ENCODE measurements around the gene PRKCH. TPM values are rescaled to one million over a fixed set of nuclear protein-coding genes. Genes with fewer than 3 reads are reported as not detected.

PRKCH gene
- polyA plus RNA-seq, 1 donor from 2014 or later = 2.0 TPM

- TF ChIP-seq RAD21 (conservative IDR thresholded peaks at IDR 0.05) = no peak
- TF ChIP-seq POLR2AphosphoS5 (IDR thresholded peaks at IDR 0.05) = no peak
- no peak for TF ChIP-seq SMC3 (conservative IDR thresholded peaks at IDR 0.05; ENCODE audit: poor library complexity)
- TF ChIP-seq, protein P1, sequence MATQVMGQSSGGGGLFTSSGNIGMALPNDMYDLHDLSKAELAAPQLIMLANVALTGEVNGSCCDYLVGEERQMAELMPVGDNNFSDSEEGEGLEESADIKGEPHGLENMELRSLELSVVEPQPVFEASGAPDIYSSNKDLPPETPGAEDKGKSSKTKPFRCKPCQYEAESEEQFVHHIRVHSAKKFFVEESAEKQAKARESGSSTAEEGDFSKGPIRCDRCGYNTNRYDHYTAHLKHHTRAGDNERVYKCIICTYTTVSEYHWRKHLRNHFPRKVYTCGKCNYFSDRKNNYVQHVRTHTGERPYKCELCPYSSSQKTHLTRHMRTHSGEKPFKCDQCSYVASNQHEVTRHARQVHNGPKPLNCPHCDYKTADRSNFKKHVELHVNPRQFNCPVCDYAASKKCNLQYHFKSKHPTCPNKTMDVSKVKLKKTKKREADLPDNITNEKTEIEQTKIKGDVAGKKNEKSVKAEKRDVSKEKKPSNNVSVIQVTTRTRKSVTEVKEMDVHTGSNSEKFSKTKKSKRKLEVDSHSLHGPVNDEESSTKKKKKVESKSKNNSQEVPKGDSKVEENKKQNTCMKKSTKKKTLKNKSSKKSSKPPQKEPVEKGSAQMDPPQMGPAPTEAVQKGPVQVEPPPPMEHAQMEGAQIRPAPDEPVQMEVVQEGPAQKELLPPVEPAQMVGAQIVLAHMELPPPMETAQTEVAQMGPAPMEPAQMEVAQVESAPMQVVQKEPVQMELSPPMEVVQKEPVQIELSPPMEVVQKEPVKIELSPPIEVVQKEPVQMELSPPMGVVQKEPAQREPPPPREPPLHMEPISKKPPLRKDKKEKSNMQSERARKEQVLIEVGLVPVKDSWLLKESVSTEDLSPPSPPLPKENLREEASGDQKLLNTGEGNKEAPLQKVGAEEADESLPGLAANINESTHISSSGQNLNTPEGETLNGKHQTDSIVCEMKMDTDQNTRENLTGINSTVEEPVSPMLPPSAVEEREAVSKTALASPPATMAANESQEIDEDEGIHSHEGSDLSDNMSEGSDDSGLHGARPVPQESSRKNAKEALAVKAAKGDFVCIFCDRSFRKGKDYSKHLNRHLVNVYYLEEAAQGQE (IDR thresholded peaks at IDR 0.05; ENCODE audit: borderline replicate concordance) = no peak
- TF ChIP-seq MXI1 (conservative IDR thresholded peaks at IDR 0.05; ENCODE audit: poor library complexity, severe bottlenecking) = no peak
- no peak for TF ChIP-seq EP300 (conservative IDR thresholded peaks at IDR 0.05; ENCODE audit: poor library complexity, severe bottlenecking)
- TF ChIP-seq, protein P2, sequence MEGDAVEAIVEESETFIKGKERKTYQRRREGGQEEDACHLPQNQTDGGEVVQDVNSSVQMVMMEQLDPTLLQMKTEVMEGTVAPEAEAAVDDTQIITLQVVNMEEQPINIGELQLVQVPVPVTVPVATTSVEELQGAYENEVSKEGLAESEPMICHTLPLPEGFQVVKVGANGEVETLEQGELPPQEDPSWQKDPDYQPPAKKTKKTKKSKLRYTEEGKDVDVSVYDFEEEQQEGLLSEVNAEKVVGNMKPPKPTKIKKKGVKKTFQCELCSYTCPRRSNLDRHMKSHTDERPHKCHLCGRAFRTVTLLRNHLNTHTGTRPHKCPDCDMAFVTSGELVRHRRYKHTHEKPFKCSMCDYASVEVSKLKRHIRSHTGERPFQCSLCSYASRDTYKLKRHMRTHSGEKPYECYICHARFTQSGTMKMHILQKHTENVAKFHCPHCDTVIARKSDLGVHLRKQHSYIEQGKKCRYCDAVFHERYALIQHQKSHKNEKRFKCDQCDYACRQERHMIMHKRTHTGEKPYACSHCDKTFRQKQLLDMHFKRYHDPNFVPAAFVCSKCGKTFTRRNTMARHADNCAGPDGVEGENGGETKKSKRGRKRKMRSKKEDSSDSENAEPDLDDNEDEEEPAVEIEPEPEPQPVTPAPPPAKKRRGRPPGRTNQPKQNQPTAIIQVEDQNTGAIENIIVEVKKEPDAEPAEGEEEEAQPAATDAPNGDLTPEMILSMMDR (IDR thresholded peaks at IDR 0.05; ENCODE audit: poor library complexity, severe bottlenecking) = no peak
- no peak for TF ChIP-seq EZH2 (IDR thresholded peaks at IDR 0.05; ENCODE audit: borderline replicate concordance, insufficient read depth, low read length, poor library complexity, severe bottlenecking)
- no peak for TF ChIP-seq TAF1 (IDR thresholded peaks at IDR 0.05; ENCODE audit: low read depth)
- Histone ChIP-seq H3F3A (ENCODE audit: insufficient read depth, low read length, poor library complexity, severe bottlenecking) (no peaks in the 10 kb centered on the region), H3K9me3 (ENCODE audit: low read length) (no peaks in the 10 kb centered on the region), H4K20me1 (ENCODE audit: insufficient read depth) (no peaks in the 10 kb centered on the region), H3K27me3 (ENCODE audit: insufficient read depth, low read depth, low read length) (no peaks in the 10 kb centered on the region), H3K27ac (ENCODE audit: low read length) (no peak overlapping the region), H3K79me2 (replicated peaks; ENCODE audit: insufficient read depth, low read length) (no peaks in the 10 kb centered on the region), H2AFZ (ENCODE audit: low read depth, low read length) (no peak overlapping the region), H3K4me3 (ENCODE audit: low read length) (no peak overlapping the region), H3K9me2 (ENCODE audit: insufficient read depth, low read length) (no peaks in the 10 kb centered on the region), H3K36me3 (ENCODE audit: insufficient read depth, low read length) (no peaks in the 10 kb centered on the region), H3K4me2 (ENCODE audit: low read length) (no peak overlapping the region), H3K9ac (ENCODE audit: low read length) (no peak overlapping the region)
These were observed 134.0 kb downstream of the PRKCH start for GRCh38 chr14:61455351-61455750.

- no peak overlapping the region for H2AFZ ChIP-seq (ENCODE audit: low read depth, low read length)
- no peaks in the 10 kb centered on the region for H4K20me1 ChIP-seq (ENCODE audit: insufficient read depth)
- H3K9ac ChIP-seq (ENCODE audit: low read length) = no peak overlapping the region
- H3K27me3 ChIP-seq (ENCODE audit: insufficient read depth, low read depth, low read length) = no peaks in the 10 kb centered on the region
- H3K27ac ChIP-seq (ENCODE audit: low read length) = no peak overlapping the region
- H3K9me2 ChIP-seq (ENCODE audit: insufficient read depth, low read length) = no peaks in the 10 kb centered on the region
- no peaks in the 10 kb centered on the region for H3K36me3 ChIP-seq (ENCODE audit: insufficient read depth, low read length)
- H3K4me2 ChIP-seq (ENCODE audit: low read length) = no peak overlapping the region
- peak; percentile 37 for TF ChIP-seq SMC3 (conservative IDR thresholded peaks at IDR 0.05; ENCODE audit: poor library complexity)
- TF ChIP-seq POLR2AphosphoS5 (IDR thresholded peaks at IDR 0.05) = no peak
- no peak for TF ChIP-seq EP300 (conservative IDR thresholded peaks at IDR 0.05; ENCODE audit: poor library complexity, severe bottlenecking)
- TF ChIP-seq MXI1 (conservative IDR thresholded peaks at IDR 0.05; ENCODE audit: poor library complexity, severe bottlenecking) = no peak
- TF ChIP-seq, protein P1 (IDR thresholded peaks at IDR 0.05; ENCODE audit: borderline replicate concordance) = no peak
- TF ChIP-seq, protein P2 (IDR thresholded peaks at IDR 0.05; ENCODE audit: poor library complexity, severe bottlenecking) = peak; percentile 59
- TF ChIP-seq RAD21 (conservative IDR thresholded peaks at IDR 0.05) = peak; percentile 45
- no peak for TF ChIP-seq EZH2 (IDR thresholded peaks at IDR 0.05; ENCODE audit: borderline replicate concordance, insufficient read depth, low read length, poor library complexity, severe bottlenecking)
- TF ChIP-seq TAF1 (IDR thresholded peaks at IDR 0.05; ENCODE audit: low read depth) = no peak
- H3F3A ChIP-seq (ENCODE audit: insufficient read depth, low read length, poor library complexity, severe bottlenecking) = no peaks in the 10 kb centered on the region
- H3K9me3 ChIP-seq (ENCODE audit: low read length) = no peaks in the 10 kb centered on the region
- H3K79me2 ChIP-seq (replicated peaks; ENCODE audit: insufficient read depth, low read length) = no peaks in the 10 kb centered on the region
- no peak overlapping the region for H3K4me3 ChIP-seq (ENCODE audit: low read length)
These were observed 135.3 kb downstream of the PRKCH start for GRCh38 chr14:61456720-61457119.
